HG02884 (cell line): ENCODE results near the gene GRAMD1B.
"Not testable (repeated sequence)": the region's sequence is repeated elsewhere in the genome, so short reads cannot be mapped to it uniquely, and the experiment has no call there.

Experiments
- ATAC-seq: cut with Tn5 transposase; IDR thresholded peaks from one replicate; pipeline ENCODE4 v1.9.1; 2021; ENCODE audit warnings: mild to moderate bottlenecking, moderate library complexity; ENCODE audit not compliant: unreplicated experiment

Gene GRAMD1B

GRCh38 chr11:123562158-123562557 is 132.1 kb downstream of the GRAMD1B start:
- ATAC-seq: no peak

DNA sequence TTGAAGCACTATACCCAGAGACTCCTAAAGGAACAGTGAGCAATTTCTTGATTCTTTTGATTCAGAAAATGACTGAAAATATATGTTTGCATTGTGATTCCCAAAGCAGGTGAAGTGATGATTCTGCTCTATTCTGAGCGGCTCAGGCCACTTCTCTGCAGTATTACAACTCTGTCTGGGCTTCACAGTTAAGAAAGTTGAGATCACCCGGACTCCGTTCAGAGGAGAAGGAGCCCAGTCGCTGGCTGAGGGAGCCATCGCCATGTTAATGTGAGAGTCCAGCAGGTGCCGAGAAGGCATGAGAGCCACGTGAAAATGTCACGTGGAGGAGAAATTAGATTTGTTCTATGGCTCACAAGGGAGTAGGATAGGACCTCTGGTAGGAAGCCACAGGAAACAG is 132.8 kb downstream of the GRAMD1B start:
- no peak for ATAC-seq

DNA sequence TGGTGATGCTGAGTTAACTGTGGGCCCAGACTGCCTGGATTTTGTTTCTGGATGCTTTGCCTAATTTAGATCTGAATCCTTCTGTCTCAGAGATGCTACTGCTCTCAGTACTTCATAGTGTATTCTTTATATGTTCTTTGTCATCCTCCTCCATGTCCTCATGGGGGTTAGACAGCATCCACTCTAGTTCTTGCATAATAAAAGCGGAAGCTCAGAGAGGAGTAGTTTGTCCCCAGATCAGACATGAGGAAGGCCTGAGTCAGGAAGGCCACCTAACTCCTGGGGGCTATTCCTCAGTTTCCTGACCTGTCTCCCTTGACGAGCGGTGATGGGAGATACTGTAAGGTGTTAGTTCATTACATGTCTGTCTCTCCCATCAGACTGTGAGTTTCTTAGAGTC is 134.2 kb downstream of the GRAMD1B start:
- ATAC-seq: no peak

DNA sequence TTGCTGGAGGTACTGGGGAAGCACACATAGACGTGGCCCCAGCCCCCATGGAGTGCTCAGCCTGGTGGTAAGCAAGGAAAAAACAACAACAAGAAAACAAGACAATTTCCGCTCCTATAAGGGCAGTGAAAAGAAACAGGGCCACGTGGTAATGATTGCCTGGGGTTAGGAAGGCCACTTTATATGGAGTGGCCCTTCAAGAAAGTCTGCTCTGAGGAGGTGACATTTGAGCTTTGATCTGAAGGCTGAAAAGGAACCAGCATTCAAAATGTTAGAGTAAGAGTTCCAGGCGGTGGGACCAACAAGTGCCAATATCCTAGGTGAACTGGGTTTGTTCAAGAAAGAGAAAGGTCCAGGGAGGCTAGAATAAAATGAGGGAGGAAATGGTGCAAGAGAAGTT is 136.8 kb downstream of the GRAMD1B start:
- no peak for ATAC-seq

- no peak for ATAC-seq
Observed at GRCh38 chr11:123567466-123567865, 137.4 kb downstream of the GRAMD1B start.

GRCh38 chr11:123568367-123568870 is 138.3 kb downstream of the GRAMD1B start:
- no peak for ATAC-seq

DNA sequence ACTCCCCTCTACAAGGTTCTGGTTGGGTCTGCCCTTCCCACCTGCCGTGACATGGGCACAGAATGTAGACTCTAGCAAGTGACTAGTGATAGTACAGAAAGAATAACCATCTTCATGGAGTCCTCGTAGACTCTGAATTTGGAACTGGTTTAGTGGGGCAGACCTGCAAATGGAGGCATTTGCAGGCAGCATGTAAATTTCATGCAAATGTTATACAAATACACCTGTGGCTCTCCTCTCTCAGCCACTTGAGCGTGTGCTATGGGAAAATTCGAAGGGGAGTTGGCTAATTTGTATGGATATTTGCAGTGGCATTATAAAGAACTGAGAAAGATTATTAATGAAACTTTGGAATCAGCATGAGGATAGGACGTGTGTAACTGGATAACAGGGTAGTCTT is 139.3 kb downstream of the GRAMD1B start:
- ATAC-seq: no peak

- ATAC-seq: no peak
Observed at GRCh38 chr11:123570939-123571580, 141.0 kb downstream of the GRAMD1B start.

DNA sequence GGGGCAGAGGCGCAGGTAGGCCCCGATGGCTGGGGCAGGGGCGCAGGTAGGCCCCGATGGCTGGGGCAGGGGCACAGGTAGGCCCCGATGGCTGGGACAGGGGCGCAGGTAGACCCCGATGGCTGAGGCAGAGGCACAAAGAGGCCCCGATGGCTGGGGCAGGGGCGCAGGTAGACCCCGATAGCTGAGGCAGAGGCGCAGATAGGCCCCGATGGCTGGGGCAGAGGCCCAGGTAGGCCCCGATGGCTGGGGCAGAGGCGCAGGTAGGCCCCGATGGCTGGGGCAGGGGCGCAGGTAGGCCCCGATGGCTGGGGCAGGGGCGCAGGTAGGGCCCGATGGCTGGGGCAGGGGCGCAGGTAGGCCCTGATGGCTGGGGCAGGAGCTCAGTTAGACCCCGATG is 142.7 kb downstream of the GRAMD1B start:
- ATAC-seq: not testable (repeated sequence)

GRCh38 chr11:123573286-123573685 is 143.2 kb downstream of the GRAMD1B start:
- ATAC-seq: no peak

DNA sequence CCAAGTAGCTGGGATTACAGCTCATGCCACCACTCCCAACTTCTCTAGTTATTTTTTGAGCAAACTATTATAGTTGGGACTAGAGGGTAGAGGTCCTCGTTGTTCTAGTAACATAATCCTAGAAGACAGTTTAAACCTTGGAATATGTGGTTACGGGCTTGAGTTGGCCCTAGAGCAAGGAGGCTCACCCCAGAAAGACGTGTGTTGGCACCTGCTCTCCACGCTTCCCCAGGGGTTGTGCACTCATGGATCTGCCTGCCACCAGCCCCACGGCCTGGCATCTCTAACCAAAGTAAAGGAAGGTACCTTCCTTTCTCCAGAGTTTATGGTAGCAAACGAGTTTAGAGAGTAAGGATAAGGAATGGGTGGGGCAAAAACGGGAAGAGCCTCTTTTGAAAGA is 145.4 kb downstream of the GRAMD1B start:
- no peak for ATAC-seq

- no peak for ATAC-seq
Observed at GRCh38 chr11:123576082-123576481, 146.0 kb downstream of the GRAMD1B start.

GRCh38 chr11:123576501-123576900 is 146.4 kb downstream of the GRAMD1B start:
- ATAC-seq: no peak

- no peak for ATAC-seq
Observed at GRCh38 chr11:123577081-123577598, 147.1 kb downstream of the GRAMD1B start.

DNA sequence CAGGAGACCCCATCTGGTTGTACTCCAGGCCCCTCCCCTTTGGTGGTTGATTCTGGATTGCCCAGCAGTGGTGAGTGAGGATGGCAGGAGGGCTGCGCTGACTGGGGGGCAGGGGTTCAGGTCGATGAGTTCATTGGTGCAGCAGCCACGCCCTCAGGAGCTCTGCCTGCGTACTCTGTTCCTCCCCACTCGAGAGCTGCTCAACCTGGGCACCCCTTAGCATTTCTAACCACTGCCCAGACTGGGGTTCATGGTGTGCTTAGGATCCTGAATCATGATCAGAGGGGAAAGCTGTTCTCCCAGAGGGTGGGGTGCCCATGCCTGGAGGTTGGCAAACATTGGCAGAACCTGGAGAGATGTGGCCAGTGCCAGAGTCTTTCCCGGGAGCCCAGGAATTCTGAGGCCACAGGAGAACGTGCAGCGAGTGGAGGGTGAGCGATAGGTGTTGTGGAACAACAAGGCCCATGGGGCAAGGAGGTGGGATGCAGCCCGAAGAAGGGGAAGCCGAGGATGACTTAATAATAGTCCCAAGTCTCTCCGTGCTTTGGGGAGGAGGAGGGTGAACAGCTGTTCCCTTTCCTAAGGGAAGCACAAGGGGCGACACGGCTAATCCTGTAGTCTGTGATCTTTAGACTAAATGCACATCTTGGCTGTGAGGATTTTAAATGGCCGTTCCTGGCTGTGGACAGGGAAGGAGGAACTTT is 148.9 kb downstream of the GRAMD1B start:
- no peak for ATAC-seq

GRCh38 chr11:123579482-123579812 is 149.4 kb downstream of the GRAMD1B start:
- no peak for ATAC-seq

- ATAC-seq: no peak
Observed at GRCh38 chr11:123580137-123580536, 150.1 kb downstream of the GRAMD1B start.

DNA sequence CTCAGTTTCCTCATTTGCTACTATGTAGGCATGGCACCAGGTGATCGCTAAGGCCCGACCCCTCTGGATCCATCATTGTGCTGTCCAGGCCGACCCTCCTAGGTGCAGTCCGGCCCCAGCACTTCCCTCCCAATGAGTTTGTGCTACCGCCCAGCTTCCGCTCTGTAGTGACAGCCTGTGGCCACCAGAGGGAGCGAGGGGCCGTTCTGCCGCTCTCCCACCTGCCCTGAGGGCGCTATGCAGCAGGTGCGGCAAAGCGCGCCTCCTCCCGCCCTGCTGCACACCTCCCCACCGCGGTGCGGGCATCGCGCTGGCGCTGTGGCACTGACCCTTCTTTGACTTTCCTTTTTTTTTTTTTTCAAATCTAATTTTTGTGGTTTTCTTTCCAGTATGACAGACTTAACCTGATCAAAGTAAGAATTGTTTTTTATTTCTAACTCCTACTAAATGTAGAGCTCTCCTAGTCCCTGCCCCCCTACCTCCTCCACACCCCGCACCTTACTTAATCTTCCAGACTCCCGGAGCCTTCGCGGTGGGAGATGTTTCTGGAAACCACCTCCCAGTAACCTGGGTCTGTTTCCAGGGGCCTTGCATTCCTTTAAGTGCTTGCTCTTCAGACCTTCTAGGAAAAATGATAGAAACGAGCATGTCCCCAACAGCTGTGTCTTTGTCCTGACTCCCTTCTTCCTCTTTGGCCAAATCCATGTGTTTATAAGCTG is 150.6 kb downstream of the GRAMD1B start:
- ATAC-seq: peak; percentile 88

DNA sequence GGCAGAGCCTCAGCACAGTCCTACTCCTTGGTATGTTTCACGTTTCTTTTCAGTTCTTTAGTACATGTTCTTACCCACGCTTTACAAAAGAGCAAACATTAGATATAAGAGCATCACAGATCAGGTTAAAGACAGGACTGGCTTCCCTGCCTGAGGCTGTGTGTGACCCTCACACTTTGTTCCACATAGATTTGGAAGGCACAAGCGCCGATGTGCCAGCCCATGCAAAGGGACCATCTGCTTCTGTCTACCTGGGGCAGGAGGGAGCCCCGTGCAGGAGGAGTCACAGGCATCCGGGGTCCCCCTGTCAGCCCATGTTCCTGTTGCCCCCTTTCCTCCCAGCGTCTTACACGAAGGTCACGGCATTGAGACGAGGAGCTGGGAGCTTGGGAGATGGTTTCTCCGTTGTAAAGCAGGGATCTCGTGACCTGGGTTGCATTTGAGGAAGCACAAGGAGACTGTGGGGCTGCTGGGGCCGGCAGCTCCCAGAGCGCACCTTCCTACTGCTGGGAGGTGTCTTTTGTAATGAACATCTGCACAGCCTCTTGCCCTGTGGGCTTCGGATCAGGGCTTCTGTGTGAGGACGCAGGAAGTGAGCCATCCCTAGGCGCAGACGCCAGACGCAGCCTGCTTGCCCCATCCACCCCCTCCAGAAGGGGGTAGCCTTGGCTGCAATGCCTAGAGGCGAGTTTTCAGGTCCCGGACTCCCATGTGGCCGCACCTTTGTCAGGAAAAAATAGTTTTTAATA is 151.8 kb downstream of the GRAMD1B start:
- no peak for ATAC-seq

- no peak for ATAC-seq
Observed at GRCh38 chr11:123582992-123583504, 153.0 kb downstream of the GRAMD1B start.

- ATAC-seq: no peak
Observed at GRCh38 chr11:123584186-123584585, 154.1 kb downstream of the GRAMD1B start.
